Measurements from ENCODE around the gene RSPH3. TPM values are rescaled to one million over a fixed set of nuclear protein-coding genes. Genes with fewer than 3 reads are reported as not detected.

RSPH3 gene
- total RNA-seq, 1 donor from 2014 or later, result 2.3 TPM

DNA sequence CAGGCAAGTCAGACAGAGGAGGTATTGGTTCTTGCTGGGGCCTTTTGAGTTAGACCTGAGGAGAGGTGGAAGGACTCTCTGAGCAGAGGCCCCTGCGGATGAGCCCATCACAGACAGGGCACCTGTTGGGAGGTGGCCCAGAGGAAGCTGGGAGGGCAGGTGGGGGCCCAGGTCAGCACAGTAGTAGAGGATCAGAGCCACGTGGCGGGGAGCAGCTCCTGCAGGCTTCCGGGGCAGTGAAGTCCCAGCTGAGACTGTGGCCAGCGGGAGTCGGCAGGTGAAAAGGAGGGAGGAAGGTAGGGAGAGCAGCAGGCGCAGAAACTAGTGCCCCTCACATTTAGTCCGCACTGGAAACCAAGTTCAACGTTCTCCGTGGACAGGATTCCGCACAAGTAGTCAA lies 61.8 kb downstream of the RSPH3 start:
- DNase-seq (ENCODE audit: low read depth in 2 of 2), result no peak

DNA sequence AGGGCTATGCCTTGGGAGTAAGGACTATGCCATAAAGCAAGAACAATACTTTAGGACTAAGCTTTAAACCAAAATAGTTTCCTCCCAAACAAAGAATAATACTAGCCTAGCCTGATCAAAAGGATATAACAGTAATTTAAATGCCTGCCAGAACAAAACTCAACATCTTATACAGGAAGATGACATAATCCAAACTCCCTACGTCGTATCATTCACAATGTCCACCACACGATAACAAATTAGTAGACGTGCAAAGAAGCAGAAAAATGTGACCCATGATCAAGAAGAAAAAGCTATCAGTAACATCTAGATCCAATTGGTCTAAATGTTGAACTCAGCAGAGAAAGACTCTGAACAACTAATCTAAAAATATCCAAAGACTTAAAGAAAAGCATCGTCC lies 65.8 kb downstream of the RSPH3 start:
- DNase-seq (ENCODE audit: low read depth in 2 of 2), result no peak

DNA sequence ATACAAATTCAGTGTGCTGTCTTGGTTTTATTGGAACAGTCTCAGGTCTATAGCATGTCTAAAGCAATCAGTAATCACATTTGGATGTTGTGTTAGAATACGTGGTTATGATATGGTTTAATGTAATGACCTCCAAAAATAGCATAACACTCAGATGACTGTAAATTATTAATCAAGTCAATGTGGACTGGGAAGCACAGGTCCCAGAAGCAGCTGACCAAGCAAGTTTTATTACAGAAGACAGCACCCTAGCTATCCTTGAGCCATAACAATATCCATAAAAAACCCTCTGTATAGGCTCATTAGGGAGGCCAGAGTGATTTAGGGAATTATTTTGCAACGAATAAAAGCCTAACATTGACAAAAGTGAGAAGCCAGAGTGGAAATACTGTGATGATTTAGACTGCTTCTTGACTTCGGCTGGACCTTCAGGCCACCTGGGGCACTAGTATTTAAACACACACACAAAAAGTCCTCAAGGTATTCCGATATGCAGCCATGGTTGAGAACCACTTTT lies 66.9 kb downstream of the RSPH3 start:
- DNase-seq (ENCODE audit: low read depth in 2 of 2), result no peak

GRCh38 chr6:158928068-158928467 lies 71.9 kb downstream of the RSPH3 start:
- DNase-seq (ENCODE audit: low read depth in 2 of 2), result no peak

GRCh38 chr6:158926414-158926813 lies 73.6 kb downstream of the RSPH3 start:
- DNase-seq (ENCODE audit: low read depth in 2 of 2), result peak in 1 of 2 donors; percentile 23

DNA sequence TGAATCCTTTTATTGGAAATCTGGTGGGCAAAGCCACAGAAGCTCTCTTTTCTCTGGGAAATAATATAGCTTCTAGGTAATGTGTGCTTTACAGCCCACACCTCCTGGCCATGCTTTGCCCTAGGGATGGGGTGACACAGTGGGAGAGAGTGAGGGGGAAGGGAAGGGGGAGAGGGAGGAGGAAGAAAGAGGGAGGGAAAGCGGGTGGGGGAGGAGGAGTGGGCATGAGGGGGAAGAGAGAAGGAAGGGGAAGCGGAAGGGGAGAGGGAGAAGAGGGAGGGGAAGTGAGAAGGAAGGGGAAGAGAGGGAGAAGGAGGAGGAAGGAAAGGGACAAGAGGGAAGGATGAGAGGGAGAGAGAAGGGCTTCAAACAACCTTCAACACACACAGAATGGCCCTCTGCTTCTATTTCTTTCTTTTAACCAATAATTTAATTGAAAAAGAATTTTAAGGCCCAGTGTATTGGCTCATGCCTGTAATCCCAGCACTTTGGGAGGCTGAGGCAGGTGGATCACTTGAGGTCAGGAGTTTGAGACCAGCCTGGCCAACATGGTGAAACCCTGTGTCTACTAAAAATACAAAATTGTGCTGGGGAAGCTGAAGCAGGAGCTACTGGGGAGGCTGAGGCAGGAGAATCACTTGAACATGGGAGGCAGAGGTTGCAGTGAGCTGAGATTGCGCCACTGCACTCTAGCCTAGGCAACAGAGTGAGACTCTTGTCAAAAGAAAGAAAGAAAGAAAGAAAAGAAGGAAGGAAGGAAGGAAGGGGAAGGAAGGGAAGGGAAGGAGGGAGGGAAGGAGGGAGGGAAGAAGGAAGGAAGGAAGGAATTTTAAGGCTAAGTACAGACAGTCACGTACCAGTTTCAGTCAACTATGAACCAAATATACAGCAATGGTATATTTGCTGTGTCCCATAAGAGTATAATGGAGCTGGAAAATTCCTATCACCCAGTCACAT lies 75.2 kb downstream of the RSPH3 start:
- DNase-seq (ENCODE audit: low read depth in 2 of 2), result no peak

DNA sequence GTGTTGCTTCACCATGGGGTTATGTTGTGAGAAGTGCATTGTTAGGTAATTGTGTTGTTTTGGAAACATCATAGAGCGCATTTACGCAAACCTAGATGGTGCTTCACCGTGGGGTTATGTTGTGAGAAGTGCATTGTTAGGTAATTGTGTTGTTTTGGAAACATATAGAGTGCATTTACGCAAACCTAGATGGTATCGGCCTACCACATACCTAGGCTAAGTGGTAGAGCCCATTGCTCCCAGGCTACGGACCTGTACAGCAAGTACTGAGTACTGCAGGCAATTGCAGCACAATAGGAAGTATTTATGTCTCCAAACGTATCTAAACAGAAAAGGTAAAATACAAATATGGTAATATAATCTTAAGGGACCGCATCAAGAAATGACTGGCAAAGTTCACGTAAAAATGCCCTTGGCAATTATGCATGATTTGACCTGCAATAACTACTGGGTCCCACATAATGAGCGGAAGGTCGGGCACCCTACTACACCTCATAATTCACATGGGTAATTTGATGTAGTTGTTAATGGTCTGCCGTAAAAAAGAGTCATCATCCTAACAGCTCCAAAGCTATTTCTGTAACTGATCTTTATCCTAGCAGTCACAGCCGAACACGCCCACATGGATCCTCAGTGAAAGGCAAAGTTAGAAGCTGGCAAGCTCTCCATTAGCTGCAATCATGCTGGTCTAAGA lies 76.0 kb downstream of the RSPH3 start:
- no peak for DNase-seq (ENCODE audit: low read depth in 2 of 2)

Other genes with a start within 250 kb of the RSPH3 start
- gene EZR, start 180.8 kb downstream of the RSPH3 start, total RNA-seq, result 48.8 and 64.4 TPM in 2 replicates
- under 0.01 TPM in 2 replicates for gene TAGAP, start 44.8 kb upstream of the RSPH3 start, total RNA-seq
- not detected in 2 replicates for gene FNDC1, start 169.2 kb upstream of the RSPH3 start, total RNA-seq

Measured in dermis microvascular lymphatic vessel endothelial cell (primary cell).